H9 (cell line): ENCODE measurements around the gene TBC1D12. TPM values are rescaled to one million over a fixed set of nuclear protein-coding genes. Genes with fewer than 3 reads are reported as not detected.

Experiments
- DNase-seq: peaks from one replicate; pipeline ENCODE4 v3.0.0-alpha.2; 2017
- H2AFZ ChIP-seq: one replicate; pipeline ENCODE4 v1.6.1; 2013; ENCODE audit warnings: mild to moderate bottlenecking, low read length, control low read depth, moderate library complexity
- H2AK5ac ChIP-seq: 2 replicates; pipeline ENCODE4 v1.6.1; 2013; ENCODE audit warnings: low read length, control low read depth, mixed read lengths; ENCODE audit not compliant: insufficient read length
- H2BK120ac ChIP-seq: one replicate; pipeline ENCODE4 v1.6.1; 2013; ENCODE audit warnings: low read depth, mild to moderate bottlenecking, low read length, control low read depth, inconsistent platforms; ENCODE audit not compliant: poor library complexity, severe bottlenecking
- H2BK12ac ChIP-seq: 2 replicates; pipeline ENCODE4 v1.6.1; 2013; ENCODE audit warnings: low read length, control low read depth, mixed read lengths, low read depth; ENCODE audit not compliant: insufficient read length
- H2BK15ac ChIP-seq: 2 replicates; pipeline ENCODE4 v1.6.1; 2013; ENCODE audit warnings: low read depth, low read length, control low read depth
- H2BK20ac ChIP-seq: one replicate; pipeline ENCODE4 v1.6.1; 2013; ENCODE audit warnings: low read depth, mild to moderate bottlenecking, low read length, control low read depth, inconsistent platforms; ENCODE audit not compliant: poor library complexity, severe bottlenecking
- H2BK5ac ChIP-seq: 2 replicates; pipeline ENCODE4 v1.6.1; 2013; ENCODE audit warnings: low read length, control low read depth, mixed read lengths; ENCODE audit not compliant: insufficient read length
- H3K14ac ChIP-seq: 2 replicates; pipeline ENCODE4 v1.6.1; 2013; ENCODE audit warnings: low read length, control low read depth; ENCODE audit not compliant: insufficient read depth
- H3K18ac ChIP-seq: 2 replicates; pipeline ENCODE4 v1.6.1; 2013; ENCODE audit warnings: low read depth, mild to moderate bottlenecking, mixed read lengths, low read length, control low read depth; ENCODE audit not compliant: insufficient read length
- H3K23ac ChIP-seq: 2 replicates; pipeline ENCODE4 v1.6.1; 2013; ENCODE audit warnings: low read length, control low read depth, mixed read lengths, low read depth; ENCODE audit not compliant: insufficient read length
- H3K23me2 ChIP-seq: 2 replicates; pipeline ENCODE4 v1.6.1; 2013; ENCODE audit warnings: low read depth, mild to moderate bottlenecking, mixed read lengths, low read length, control low read depth; ENCODE audit not compliant: insufficient read length, poor library complexity, severe bottlenecking
- H3K27ac ChIP-seq: 2 replicates; pipeline ENCODE4 v1.5.1; 2013; ENCODE audit warnings: low read length, control low read depth, mixed read lengths, low read depth; ENCODE audit not compliant: insufficient read length
- H3K27me3 ChIP-seq: 2 replicates; pipeline ENCODE4 v1.6.1; 2013; ENCODE audit warnings: low read length, control low read depth, inconsistent platforms; ENCODE audit not compliant: insufficient read depth
- H3K4ac ChIP-seq: 2 replicates; pipeline ENCODE4 v1.6.1; 2013; ENCODE audit warnings: low read depth, mild to moderate bottlenecking, control low read depth, inconsistent platforms, low read length, moderate library complexity
- H3K4me1 ChIP-seq: 2 replicates; pipeline ENCODE4 v1.6.1; 2013; ENCODE audit warnings: low read length, control low read depth, inconsistent platforms; ENCODE audit not compliant: insufficient read depth
- H3K4me2 ChIP-seq: 2 replicates; pipeline ENCODE4 v1.6.1; 2013; ENCODE audit warnings: low read length, control low read depth, mixed read lengths; ENCODE audit not compliant: insufficient read length, insufficient read depth
- H3K56ac ChIP-seq: 2 replicates; pipeline ENCODE4 v1.6.1; 2013; ENCODE audit warnings: low read depth, mild to moderate bottlenecking, mixed read lengths, low read length, control low read depth; ENCODE audit not compliant: insufficient read length
- H3K79me1 ChIP-seq: 2 replicates; pipeline ENCODE4 v1.6.1; 2013; ENCODE audit warnings: low read depth, mild to moderate bottlenecking, moderate library complexity, low read length, control low read depth, inconsistent platforms; ENCODE audit not compliant: insufficient read depth, poor library complexity, severe bottlenecking
- H3K79me2 ChIP-seq: 2 replicates; pipeline ENCODE4 v1.6.1; 2013; ENCODE audit warnings: low read length, control low read depth, inconsistent platforms; ENCODE audit not compliant: insufficient read depth
- H3K9ac ChIP-seq: 2 replicates; pipeline ENCODE4 v1.6.1; 2013; ENCODE audit warnings: low read length, control low read depth, mixed read lengths; ENCODE audit not compliant: insufficient read length; ENCODE audit errors: extremely low read depth
- H3K9me3 ChIP-seq: one replicate; pipeline ENCODE4 v1.6.1; 2013; ENCODE audit warnings: low read depth, low read length, inconsistent platforms; ENCODE audit not compliant: control insufficient read depth
- H3T11ph ChIP-seq: one replicate; pipeline ENCODE4 v1.6.1; 2013; ENCODE audit warnings: mild to moderate bottlenecking, low read length, control low read depth, inconsistent platforms
- H4K20me1 ChIP-seq: one replicate; pipeline ENCODE4 v1.6.1; 2013; ENCODE audit not compliant: control insufficient read depth, insufficient read length, insufficient read depth
- H4K5ac ChIP-seq: 2 replicates; pipeline ENCODE4 v1.6.1; 2013; ENCODE audit warnings: low read depth, mild to moderate bottlenecking, mixed read lengths, low read length, control low read depth; ENCODE audit not compliant: insufficient read length
- H4K8ac ChIP-seq: replicated peaks from 2 replicates; pipeline ENCODE4 v1.6.1; 2013; ENCODE audit warnings: low read length, control low read depth, mixed read lengths, low read depth; ENCODE audit not compliant: insufficient read length
- H4K91ac ChIP-seq: 2 replicates; pipeline ENCODE4 v1.6.1; 2013; ENCODE audit warnings: low read depth, mild to moderate bottlenecking, moderate library complexity, mixed read lengths, low read length, control low read depth; ENCODE audit not compliant: insufficient read length
- H3K27ac Mint-ChIP-seq, 3 experiments: 2 replicates in 2 of 3; 3 replicates in 1 of 3; pipeline ENCODE4 v1.8.0; 2020 to 2021; ENCODE audit warnings: mixed read lengths in 3 of 3, mild to moderate bottlenecking in 1 of 3, moderate library complexity in 1 of 3
- H3K27me3 Mint-ChIP-seq: 2 replicates; pipeline ENCODE4 v1.8.0; 2021; ENCODE audit warnings: low read depth, mild to moderate bottlenecking, moderate library complexity, mixed read lengths
- H3K36me3 Mint-ChIP-seq, 3 experiments: 2 replicates in 2 of 3; 3 replicates in 1 of 3; pipeline ENCODE4 v1.8.0; 2020 to 2021; ENCODE audit warnings: low read depth in 3 of 3, mixed read lengths in 3 of 3; ENCODE audit not compliant: insufficient read depth in 1 of 3
- H3K4me1 Mint-ChIP-seq, 2 experiments: 2 replicates each; pipeline ENCODE4 v1.8.0; 2020; ENCODE audit warnings: mixed read lengths in 2 of 2
- H3K4me3 Mint-ChIP-seq, 2 experiments: 2 replicates in 1 of 2; 3 replicates in 1 of 2; pipeline ENCODE4 v1.8.0; 2020 to 2021; ENCODE audit warnings: mild to moderate bottlenecking in 2 of 2, mixed read lengths in 2 of 2, moderate library complexity in 1 of 2
- H3K9me3 Mint-ChIP-seq, 2 experiments: 2 replicates in 1 of 2; 3 replicates in 1 of 2; pipeline ENCODE4 v1.8.0; 2020; ENCODE audit warnings: mild to moderate bottlenecking in 2 of 2, mixed read lengths in 2 of 2, moderate library complexity in 1 of 2
- CTCF ChIP-seq: fragments of 200-600 bp; sonication (generic); conservative IDR thresholded peaks from 3 replicates; pipeline ENCODE4 v1.8.0; 2021; ENCODE audit warnings: antibody characterized with exemption, mild to moderate bottlenecking
- WGBS: extraction: QIAGEN DNeasy Blood & Tissue Kit; methylation state at CpG from one replicate; pipeline ENCODE4 v1.1.7; 2013; ENCODE audit warnings: missing lambda C conversion rate, low lambda C conversion rate, mixed read lengths; ENCODE audit not compliant: insufficient read length; ENCODE audit errors: extremely low coverage; 5-methylcytosine and 5-hydroxymethylcytosine counted together
- total RNA-seq: library from RNA; stranded (reverse); gene quantifications from 2 replicates; pipeline ENCODE4 v1.2.1, GENCODE V29; 2021

Gene TBC1D12
- total RNA-seq, 1 experiment from 2014 or later, result 2.0 TPM

GRCh38 chr10:94353336-94353735 is 49.0 kb upstream of the TBC1D12 start:
- Mint-ChIP-seq H3K4me1 (no peaks in the 10 kb centered on the region), H3K27ac (no peak overlapping the region; a peak in 1 of 7 replicates), H3K4me3 (no peak overlapping the region), H3K27me3 (no peaks in the 10 kb centered on the region), H3K36me3 (peaks cover 26 to 83% (median 69%) of the 10 kb centered on the region in 3 experiments; a peak in 6 of 7 replicates), H3K9me3 (no peaks in the 10 kb centered on the region)
- Histone ChIP-seq H2BK12ac (no peak overlapping the region), H2BK15ac (no peak overlapping the region), H3K79me2 (no peaks in the 10 kb centered on the region), H3K4ac (no peak overlapping the region), H3K23me2 (no peaks in the 10 kb centered on the region), H3K18ac (no peak overlapping the region), H2AK5ac (no peak overlapping the region), H3K27me3 (no peaks in the 10 kb centered on the region; the same call in 1 of the 2 replicates), H4K20me1 (no peaks in the 10 kb centered on the region), H4K91ac (no peak overlapping the region), H3K9ac (no peak overlapping the region), H4K5ac (no peak overlapping the region), H3K56ac (no peak overlapping the region), H4K8ac (no peak overlapping the region), H3T11ph (no peak overlapping the region), H3K27ac (no peak overlapping the region), H3K79me1 (no peaks in the 10 kb centered on the region), H3K14ac (no peak overlapping the region), H2BK20ac (no peak overlapping the region), H3K4me1 (no peaks in the 10 kb centered on the region), H3K9me3 (no peaks in the 10 kb centered on the region), H3K4me2 (no peak overlapping the region), H2AFZ (no peak overlapping the region), H3K23ac (no peak overlapping the region), H2BK120ac (no peak overlapping the region), H2BK5ac (no peak overlapping the region)
- TF ChIP-seq CTCF, result no peak
- DNase-seq, result no peak
- no CpG with 5 or more reads among the region's 3 CpGs for WGBS
